ENCODE measurements around the gene ZNF680. TPM values are rescaled to one million over a fixed set of nuclear protein-coding genes. Genes with fewer than 3 reads are reported as not detected.

Gene ZNF680
- total and polyA plus RNA-seq, 8 donors, result 2.6 to 8.4 (median 5.6) TPM

DNA sequence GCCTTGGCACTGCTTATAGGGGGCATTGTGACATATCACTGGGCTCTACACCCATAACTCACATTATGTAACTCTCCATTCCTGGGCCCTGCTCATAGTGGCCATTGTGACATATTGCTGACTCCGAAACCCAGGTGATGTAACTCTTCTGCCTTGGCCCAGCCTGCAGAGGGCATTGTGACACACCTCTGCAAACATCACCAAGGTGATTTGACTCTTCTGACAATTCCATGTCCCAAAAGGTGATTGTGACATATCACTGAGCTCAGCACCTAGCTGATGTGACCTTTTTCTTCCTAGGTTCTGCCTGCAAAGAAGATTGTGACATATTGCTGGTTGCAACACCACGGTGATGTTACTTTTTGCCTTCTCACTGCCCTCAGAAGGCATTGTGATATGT, 36.5 kb upstream of the ZNF680 start:
- intact Hi-C loops (cut with DNase I), result no loop called here
- ATAC-seq (no peak), FAIRE-seq (no peak), DNase-seq (no peak)
- H3K9me3 ChIP-seq, result no peaks in the 10 kb centered on the region
- H3K4me3 ChIP-seq, result no peak overlapping the region
- 83 to 92% methylated on average over 2 of the region's 2 CpGs for WGBS, 2 donors
- TF ChIP-seq, protein P1, sequence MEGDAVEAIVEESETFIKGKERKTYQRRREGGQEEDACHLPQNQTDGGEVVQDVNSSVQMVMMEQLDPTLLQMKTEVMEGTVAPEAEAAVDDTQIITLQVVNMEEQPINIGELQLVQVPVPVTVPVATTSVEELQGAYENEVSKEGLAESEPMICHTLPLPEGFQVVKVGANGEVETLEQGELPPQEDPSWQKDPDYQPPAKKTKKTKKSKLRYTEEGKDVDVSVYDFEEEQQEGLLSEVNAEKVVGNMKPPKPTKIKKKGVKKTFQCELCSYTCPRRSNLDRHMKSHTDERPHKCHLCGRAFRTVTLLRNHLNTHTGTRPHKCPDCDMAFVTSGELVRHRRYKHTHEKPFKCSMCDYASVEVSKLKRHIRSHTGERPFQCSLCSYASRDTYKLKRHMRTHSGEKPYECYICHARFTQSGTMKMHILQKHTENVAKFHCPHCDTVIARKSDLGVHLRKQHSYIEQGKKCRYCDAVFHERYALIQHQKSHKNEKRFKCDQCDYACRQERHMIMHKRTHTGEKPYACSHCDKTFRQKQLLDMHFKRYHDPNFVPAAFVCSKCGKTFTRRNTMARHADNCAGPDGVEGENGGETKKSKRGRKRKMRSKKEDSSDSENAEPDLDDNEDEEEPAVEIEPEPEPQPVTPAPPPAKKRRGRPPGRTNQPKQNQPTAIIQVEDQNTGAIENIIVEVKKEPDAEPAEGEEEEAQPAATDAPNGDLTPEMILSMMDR (IDR thresholded peaks at IDR 0.05), result no peak
- H3K36me3 ChIP-seq, result no peaks in the 10 kb centered on the region
- no peaks in the 10 kb centered on the region for H3K4me1 ChIP-seq
- no peak overlapping the region for H3K27ac ChIP-seq
- no peaks in the 10 kb centered on the region for H3K27me3 ChIP-seq

DNA sequence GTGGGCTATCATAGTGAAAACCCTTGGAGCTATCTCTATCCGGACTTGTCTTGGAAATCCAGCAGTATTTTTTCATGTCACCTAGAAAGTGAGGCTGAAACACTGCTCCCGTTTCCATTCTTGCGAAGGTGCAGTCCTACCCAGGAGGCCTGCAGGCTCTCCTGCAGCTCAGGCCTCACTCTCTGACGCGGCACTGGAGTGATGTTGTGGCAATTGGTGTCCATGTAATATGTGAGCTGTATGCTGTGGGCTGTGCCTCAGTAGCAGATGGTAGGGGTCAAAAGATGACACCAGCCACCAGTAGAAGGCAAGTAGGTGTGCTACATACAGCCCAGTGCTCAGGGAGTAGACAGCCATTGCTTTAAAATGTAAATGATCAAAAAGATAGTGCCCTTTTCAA, 28.1 kb upstream of the ZNF680 start:
- intact Hi-C loops (cut with DNase I), result no loop called here
- no peak for ATAC-seq
- Histone ChIP-seq H3K4me1 (no peaks in the 10 kb centered on the region), H3K27ac (no peak overlapping the region), H3K9me3 (no peaks in the 10 kb centered on the region), H3K36me3 (no peaks in the 10 kb centered on the region), H3K27me3 (no peaks in the 10 kb centered on the region), H3K4me3 (no peak overlapping the region)
- TF ChIP-seq, protein P1 (IDR thresholded peaks at IDR 0.05), result no peak
- no peak for FAIRE-seq
- DNase-seq, result no peak
- WGBS, 2 donors, result 75 to 82% methylated on average over 5 of the region's 5 CpGs

DNA sequence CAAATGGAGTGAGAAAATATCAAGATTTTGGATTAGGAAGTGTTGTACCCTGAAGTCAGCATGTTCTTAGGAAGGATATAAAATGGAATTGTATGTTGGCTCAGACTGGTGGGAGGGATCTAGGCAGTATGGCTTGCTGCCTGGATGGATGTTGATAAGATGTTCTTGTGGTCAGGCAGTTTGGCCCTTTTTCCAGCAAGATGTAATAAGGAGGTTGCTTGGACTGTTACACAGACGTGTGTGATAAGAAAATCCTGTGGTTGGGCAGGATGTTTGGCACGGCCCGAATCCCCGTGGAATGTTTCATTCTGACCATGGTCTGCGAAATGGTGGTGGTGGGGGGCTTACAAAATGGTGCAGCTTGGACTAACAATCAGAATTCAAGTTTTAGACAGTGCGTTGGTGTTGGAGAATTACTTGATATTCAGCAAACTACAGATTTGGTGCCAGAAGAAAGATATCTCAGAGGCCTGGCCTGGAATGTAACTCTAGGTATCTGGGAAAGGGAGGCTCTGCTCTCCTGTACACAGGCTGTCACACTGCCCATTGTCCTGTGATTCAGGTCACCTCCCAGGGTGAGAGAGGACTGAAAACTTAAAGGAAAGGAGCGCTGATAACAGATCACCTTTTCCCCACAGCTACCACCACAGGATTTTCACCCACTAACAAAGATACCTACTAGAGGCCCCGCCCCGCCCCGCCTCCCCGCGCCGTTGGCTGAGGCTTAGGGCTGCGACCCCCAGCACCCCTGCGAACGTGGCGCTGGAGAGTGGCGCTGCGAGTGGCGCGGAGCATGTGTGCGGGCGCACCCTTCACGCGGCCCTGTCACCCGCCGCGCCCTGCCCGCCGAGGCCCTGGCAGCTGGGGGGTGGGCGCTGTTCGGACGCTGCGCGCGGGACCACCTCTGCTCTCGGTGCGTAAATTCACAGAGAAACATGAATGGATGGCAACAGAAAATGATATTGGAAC, 19.3 kb upstream of the ZNF680 start:
- WGBS, 2 donors, result 79 to 88% methylated on average over 37 to 38 of the region's 38 CpGs
- Histone ChIP-seq H3K36me3 (no peaks in the 10 kb centered on the region), H3K27ac (no peak overlapping the region), H3K9me3 (no peaks in the 10 kb centered on the region), H3K27me3 (no peaks in the 10 kb centered on the region), H3K4me3 (no peak overlapping the region), H3K4me1 (no peaks in the 10 kb centered on the region)
- ATAC-seq (no peak), DNase-seq (no peak), FAIRE-seq (no peak)
- TF ChIP-seq, protein P1 (IDR thresholded peaks at IDR 0.05), result no peak
- intact Hi-C loops (cut with DNase I), result no loop called here

DNA sequence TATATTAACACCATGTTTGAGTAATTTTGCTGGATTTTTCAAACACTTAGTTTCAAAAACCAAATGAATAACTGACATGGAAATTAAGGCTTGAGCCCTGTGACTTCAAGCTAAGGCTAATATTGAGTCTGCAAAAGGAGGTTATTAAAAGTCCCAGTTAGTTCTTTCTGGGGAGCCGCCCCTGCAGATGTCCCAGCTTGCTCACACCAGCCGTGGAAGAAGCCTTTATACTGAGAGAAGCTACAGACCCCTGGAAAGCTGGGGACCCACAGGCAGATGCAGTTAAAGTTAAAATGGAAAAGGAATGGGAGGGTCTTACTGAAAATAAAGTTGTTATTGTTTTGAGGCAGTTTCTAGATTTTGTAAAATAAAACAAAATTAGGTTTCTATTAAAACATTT, 18.5 kb upstream of the ZNF680 start:
- H3K36me3 ChIP-seq, result no peaks in the 10 kb centered on the region
- ATAC-seq (no peak), DNase-seq (no peak), FAIRE-seq (no peak)
- no peak overlapping the region for H3K27ac ChIP-seq
- intact Hi-C loops (cut with DNase I), result no loop called here
- TF ChIP-seq, protein P1 (IDR thresholded peaks at IDR 0.05), result no peak
- no peaks in the 10 kb centered on the region for H3K27me3 ChIP-seq
- H3K4me1 ChIP-seq, result no peaks in the 10 kb centered on the region
- H3K4me3 ChIP-seq, result no peak overlapping the region
- no peaks in the 10 kb centered on the region for H3K9me3 ChIP-seq
- WGBS, 2 donors, result 82 to 87% methylated on average over 2 of the region's 2 CpGs

Data from pancreas (tissue), 10 donors.